ENCODE data around the gene RAX2.
"Not testable (repeated sequence)": the region's sequence is repeated elsewhere in the genome, so short reads cannot be mapped to it uniquely, and the experiment has no call there.

RAX2 gene

GRCh38 chr19:3771906-3772455, at the start of gene RAX2:
RAX2 (minus strand) TSS chr19:3772228; CDS start chr19:3771742, 486 bp downstream.
- DNase-seq (ENCODE audit: low read depth), result no peak

- no peak for DNase-seq (ENCODE audit: low read depth)
Measured at GRCh38 chr19:3821156-3821555, 49.1 kb upstream of the RAX2 start.

GRCh38 chr19:3819989-3820388, 48.0 kb upstream of the RAX2 start:
- DNase-seq (ENCODE audit: low read depth), result no peak

GRCh38 chr19:3818918-3819317, 46.9 kb upstream of the RAX2 start:
- DNase-seq (ENCODE audit: low read depth), result no peak

- DNase-seq (ENCODE audit: low read depth), result no peak
Measured at GRCh38 chr19:3818466-3818865, 46.4 kb upstream of the RAX2 start.

- DNase-seq (ENCODE audit: low read depth), result no peak
Measured at GRCh38 chr19:3817761-3818160, 45.7 kb upstream of the RAX2 start.

- DNase-seq (ENCODE audit: low read depth), result no peak
Measured at GRCh38 chr19:3816566-3817218, 44.7 kb upstream of the RAX2 start.

- not testable (repeated sequence) for DNase-seq (ENCODE audit: low read depth)
Measured at GRCh38 chr19:3816148-3816547, 44.1 kb upstream of the RAX2 start.

GRCh38 chr19:3814648-3815047, 42.6 kb upstream of the RAX2 start:
- DNase-seq (ENCODE audit: low read depth), result no peak

GRCh38 chr19:3813473-3814392, 41.7 kb upstream of the RAX2 start:
- DNase-seq (ENCODE audit: low read depth), result no peak

- DNase-seq (ENCODE audit: low read depth), result no peak
Measured at GRCh38 chr19:3810708-3811355, 38.8 kb upstream of the RAX2 start.

- DNase-seq (ENCODE audit: low read depth), result no peak
Measured at GRCh38 chr19:3809881-3810707, 38.1 kb upstream of the RAX2 start.

- no peak for DNase-seq (ENCODE audit: low read depth)
Measured at GRCh38 chr19:3808420-3809143, 36.6 kb upstream of the RAX2 start.

GRCh38 chr19:3807574-3808354, 35.7 kb upstream of the RAX2 start:
- no peak for DNase-seq (ENCODE audit: low read depth)

GRCh38 chr19:3807131-3807480, 35.1 kb upstream of the RAX2 start:
- no peak for DNase-seq (ENCODE audit: low read depth)

GRCh38 chr19:3805859-3806258, 33.8 kb upstream of the RAX2 start:
- DNase-seq (ENCODE audit: low read depth), result no peak

- DNase-seq (ENCODE audit: low read depth), result no peak
Measured at GRCh38 chr19:3804429-3804828, 32.4 kb upstream of the RAX2 start.

GRCh38 chr19:3803986-3804385, 32.0 kb upstream of the RAX2 start:
- no peak for DNase-seq (ENCODE audit: low read depth)

- no peak for DNase-seq (ENCODE audit: low read depth)
Measured at GRCh38 chr19:3803114-3803888, 31.3 kb upstream of the RAX2 start.

Measured in stimulated activated CD8-positive, alpha-beta memory T cell treated with anti-CD3 and anti-CD28 coated beads, Interleukin-15, amount 100 ng/mL, for 1 hour (primary cell).